ENCODE data around the gene IRS1.

IRS1 gene

GRCh38 chr2:226743915-226744314 lies 55.7 kb downstream of the IRS1 start:
- intact Hi-C loops (cut with micrococcal nuclease), result no loop called here
- Mint-ChIP-seq H3K36me3 (ENCODE audit: low read depth) (no peaks in the 10 kb centered on the region), H3K27ac (no peak overlapping the region), H3K27me3 (peaks cover 9% of the 10 kb centered on the region), H3K9me3 (no peaks in the 10 kb centered on the region), H3K4me1 (ENCODE audit: low read depth) (no peaks in the 10 kb centered on the region), H3K4me3 (no peak overlapping the region)

- Mint-ChIP-seq H3K9me3 (no peaks in the 10 kb centered on the region), H3K27me3 (peaks cover 11% of the 10 kb centered on the region), H3K4me1 (ENCODE audit: low read depth) (no peaks in the 10 kb centered on the region), H3K4me3 (no peak overlapping the region), H3K36me3 (ENCODE audit: low read depth) (no peaks in the 10 kb centered on the region), H3K27ac (no peak overlapping the region)
- intact Hi-C loops (cut with micrococcal nuclease), result no loop called here
Measured at GRCh38 chr2:226742347-226742746, 57.3 kb downstream of the IRS1 start.

GRCh38 chr2:226740039-226740648 lies 59.5 kb downstream of the IRS1 start:
- H3K27me3 Mint-ChIP-seq, result peaks cover 9% of the 10 kb centered on the region
- no peaks in the 10 kb centered on the region for H3K4me1 Mint-ChIP-seq (ENCODE audit: low read depth)
- no peak overlapping the region for H3K4me3 Mint-ChIP-seq
- no peaks in the 10 kb centered on the region for H3K9me3 Mint-ChIP-seq
- H3K36me3 Mint-ChIP-seq (ENCODE audit: low read depth), result no peaks in the 10 kb centered on the region
- intact Hi-C loops (cut with micrococcal nuclease), result no loop called here
- H3K27ac Mint-ChIP-seq, result no peak overlapping the region

GRCh38 chr2:226739545-226740030 lies 60.0 kb downstream of the IRS1 start:
- H3K4me3 Mint-ChIP-seq, result no peak overlapping the region
- H3K27me3 Mint-ChIP-seq, result peaks cover 9% of the 10 kb centered on the region
- no peaks in the 10 kb centered on the region for H3K36me3 Mint-ChIP-seq (ENCODE audit: low read depth)
- H3K4me1 Mint-ChIP-seq (ENCODE audit: low read depth), result no peaks in the 10 kb centered on the region
- intact Hi-C loops (cut with micrococcal nuclease), result no loop called here
- H3K9me3 Mint-ChIP-seq, result no peaks in the 10 kb centered on the region
- H3K27ac Mint-ChIP-seq, result no peak overlapping the region

GRCh38 chr2:226738821-226739544 lies 60.6 kb downstream of the IRS1 start:
- H3K27ac Mint-ChIP-seq, result no peak overlapping the region
- no peak overlapping the region for H3K4me3 Mint-ChIP-seq
- H3K9me3 Mint-ChIP-seq, result no peaks in the 10 kb centered on the region
- no peaks in the 10 kb centered on the region for H3K4me1 Mint-ChIP-seq (ENCODE audit: low read depth)
- peaks cover 9% of the 10 kb centered on the region for H3K27me3 Mint-ChIP-seq
- no peaks in the 10 kb centered on the region for H3K36me3 Mint-ChIP-seq (ENCODE audit: low read depth)
- intact Hi-C loops (cut with micrococcal nuclease), result no loop called here

- Mint-ChIP-seq H3K9me3 (no peaks in the 10 kb centered on the region), H3K4me3 (no peak overlapping the region), H3K4me1 (ENCODE audit: low read depth) (no peaks in the 10 kb centered on the region), H3K27ac (no peak overlapping the region), H3K27me3 (peaks cover 9% of the 10 kb centered on the region), H3K36me3 (ENCODE audit: low read depth) (no peaks in the 10 kb centered on the region)
- intact Hi-C loops (cut with micrococcal nuclease), result no loop called here
Measured at GRCh38 chr2:226738191-226738820, 61.3 kb downstream of the IRS1 start.

- H3K36me3 Mint-ChIP-seq (ENCODE audit: low read depth), result no peaks in the 10 kb centered on the region
- intact Hi-C loops (cut with micrococcal nuclease), result no loop called here
Measured at GRCh38 chr2:226736382-226736781, 63.2 kb downstream of the IRS1 start.

GRCh38 chr2:226733927-226734564 lies 65.6 kb downstream of the IRS1 start:
- H3K27ac Mint-ChIP-seq, result no peak overlapping the region
- H3K36me3 Mint-ChIP-seq (ENCODE audit: low read depth), result no peaks in the 10 kb centered on the region
- intact Hi-C loops (cut with micrococcal nuclease), result no loop called here
- no peaks in the 10 kb centered on the region for H3K9me3 Mint-ChIP-seq
- H3K4me1 Mint-ChIP-seq (ENCODE audit: low read depth), result no peaks in the 10 kb centered on the region
- no peak overlapping the region for H3K4me3 Mint-ChIP-seq
- peaks cover 2% of the 10 kb centered on the region for H3K27me3 Mint-ChIP-seq

More at GRCh38 chr2:226736382-226736781, 63.2 kb downstream of the IRS1 start:
- H3K27ac Mint-ChIP-seq, result no peak overlapping the region
- H3K27me3 Mint-ChIP-seq, result peaks cover 2% of the 10 kb centered on the region
- H3K9me3 Mint-ChIP-seq, result no peaks in the 10 kb centered on the region
- no peak overlapping the region for H3K4me3 Mint-ChIP-seq
- H3K4me1 Mint-ChIP-seq (ENCODE audit: low read depth), result no peaks in the 10 kb centered on the region

- H3K9me3 Mint-ChIP-seq, result no peaks in the 10 kb centered on the region
- intact Hi-C loops (cut with micrococcal nuclease), result no loop called here
- H3K27me3 Mint-ChIP-seq, result peaks cover 2% of the 10 kb centered on the region
- no peaks in the 10 kb centered on the region for H3K4me1 Mint-ChIP-seq (ENCODE audit: low read depth)
- no peak overlapping the region for H3K27ac Mint-ChIP-seq
- H3K4me3 Mint-ChIP-seq, result no peak overlapping the region
- H3K36me3 Mint-ChIP-seq (ENCODE audit: low read depth), result no peaks in the 10 kb centered on the region
Measured at GRCh38 chr2:226733189-226733858, 66.3 kb downstream of the IRS1 start.

GRCh38 chr2:226732478-226733188 lies 67.0 kb downstream of the IRS1 start:
- H3K4me3 Mint-ChIP-seq, result no peak overlapping the region
- H3K4me1 Mint-ChIP-seq (ENCODE audit: low read depth), result no peaks in the 10 kb centered on the region
- peaks cover 3% of the 10 kb centered on the region for H3K27me3 Mint-ChIP-seq
- intact Hi-C loops (cut with micrococcal nuclease), result no loop called here
- H3K36me3 Mint-ChIP-seq (ENCODE audit: low read depth), result no peaks in the 10 kb centered on the region
- no peaks in the 10 kb centered on the region for H3K9me3 Mint-ChIP-seq
- no peak overlapping the region for H3K27ac Mint-ChIP-seq

GRCh38 chr2:226730481-226730880 lies 69.1 kb downstream of the IRS1 start:
- intact Hi-C loops (cut with micrococcal nuclease), result no loop called here
- Mint-ChIP-seq H3K9me3 (no peaks in the 10 kb centered on the region), H3K36me3 (ENCODE audit: low read depth) (no peaks in the 10 kb centered on the region), H3K27me3 (peaks cover 10% of the 10 kb centered on the region), H3K4me3 (no peak overlapping the region), H3K4me1 (ENCODE audit: low read depth) (no peaks in the 10 kb centered on the region), H3K27ac (no peak overlapping the region)

GRCh38 chr2:226728996-226729395 lies 70.6 kb downstream of the IRS1 start:
- no peaks in the 10 kb centered on the region for H3K9me3 Mint-ChIP-seq
- no peaks in the 10 kb centered on the region for H3K4me1 Mint-ChIP-seq (ENCODE audit: low read depth)
- peaks cover 16% of the 10 kb centered on the region for H3K27me3 Mint-ChIP-seq
- no peak overlapping the region for H3K4me3 Mint-ChIP-seq
- intact Hi-C loops (cut with micrococcal nuclease), result no loop called here
- no peak overlapping the region for H3K27ac Mint-ChIP-seq
- no peaks in the 10 kb centered on the region for H3K36me3 Mint-ChIP-seq (ENCODE audit: low read depth)

- Mint-ChIP-seq H3K27ac (no peak overlapping the region), H3K4me1 (ENCODE audit: low read depth) (no peaks in the 10 kb centered on the region), H3K36me3 (ENCODE audit: low read depth) (no peaks in the 10 kb centered on the region), H3K4me3 (no peak overlapping the region), H3K9me3 (no peaks in the 10 kb centered on the region), H3K27me3 (peaks cover 19% of the 10 kb centered on the region)
- intact Hi-C loops (cut with micrococcal nuclease), result no loop called here
Measured at GRCh38 chr2:226727251-226727650, 72.4 kb downstream of the IRS1 start.
